GM19239 (cell line): ENCODE results near the gene MTHFD2.
"Not testable (repeated sequence)": the region's sequence is repeated elsewhere in the genome, so short reads cannot be mapped to it uniquely, and the experiment has no call there.

ENCODE experiments used
- DNase-seq: peaks from one replicate; pipeline ENCODE4 v3.0.0; 2011; ENCODE audit warnings: low spot score; ENCODE audit not compliant: insufficient read length
- FAIRE-seq: peaks from 2 replicates; lab custom pipeline; 2011; peaks lifted over from hg19 to GRCh38; lab: Jason Lieb, UNC

Gene MTHFD2

DNA sequence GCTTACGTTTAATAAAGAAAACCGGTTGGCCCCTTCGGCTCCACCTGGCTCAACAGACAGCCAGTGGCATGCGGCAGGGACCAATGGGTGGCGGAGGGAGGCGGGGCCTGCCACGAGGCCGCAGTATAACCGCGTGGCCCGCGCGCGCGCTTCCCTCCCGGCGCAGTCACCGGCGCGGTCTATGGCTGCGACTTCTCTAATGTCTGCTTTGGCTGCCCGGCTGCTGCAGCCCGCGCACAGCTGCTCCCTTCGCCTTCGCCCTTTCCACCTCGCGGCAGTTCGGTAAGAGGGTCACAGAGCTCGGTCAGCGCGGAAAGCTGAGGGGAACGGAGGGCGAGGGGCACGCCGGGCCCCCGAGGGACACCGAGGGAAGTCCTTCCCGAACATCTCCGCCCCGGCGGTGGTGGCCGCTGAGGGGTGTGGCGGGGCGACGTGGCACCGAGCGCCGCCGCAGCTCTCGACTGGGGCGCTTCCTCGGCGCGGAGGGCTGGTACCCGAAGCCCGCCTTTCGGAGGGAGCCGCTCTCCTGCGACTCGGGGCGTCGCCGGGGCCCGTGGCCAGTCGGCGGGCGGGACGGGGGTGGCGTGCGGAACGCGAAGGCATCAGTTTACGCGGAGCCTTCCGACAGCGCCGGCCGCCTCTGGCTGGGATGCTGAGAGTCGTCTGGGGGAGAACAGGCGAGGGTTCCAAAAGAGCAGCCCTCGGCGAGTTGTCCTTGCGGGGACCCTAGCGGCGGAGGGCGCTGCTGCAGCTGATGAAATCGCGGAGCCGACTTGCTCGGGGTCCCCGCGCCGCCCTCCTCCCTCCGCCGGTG is at the start of gene MTHFD2:
Gene MTHFD2, plus strand, starts transcription at position 155 of the 814 bp plus-strand sequence. Its CDS starts 27 bp downstream, at position 182.
- DNase-seq (peak; percentile 86), FAIRE-seq (peak; percentile 95)

DNA sequence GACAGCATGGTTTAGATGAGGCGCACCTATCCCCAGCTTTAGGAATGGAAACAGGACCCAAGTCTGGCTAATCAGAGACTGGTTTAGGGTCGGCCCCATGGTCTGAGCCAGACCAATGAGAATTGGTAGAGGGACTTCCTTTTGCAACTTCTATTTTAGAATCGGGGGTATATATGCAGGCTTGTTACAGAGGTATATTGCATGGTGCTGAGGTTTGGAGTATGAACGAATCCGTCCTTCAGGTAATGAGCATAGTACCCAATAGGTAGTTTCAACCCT is 49.2 kb upstream of the MTHFD2 start:
- FAIRE-seq (no peak), DNase-seq (no peak)

DNA sequence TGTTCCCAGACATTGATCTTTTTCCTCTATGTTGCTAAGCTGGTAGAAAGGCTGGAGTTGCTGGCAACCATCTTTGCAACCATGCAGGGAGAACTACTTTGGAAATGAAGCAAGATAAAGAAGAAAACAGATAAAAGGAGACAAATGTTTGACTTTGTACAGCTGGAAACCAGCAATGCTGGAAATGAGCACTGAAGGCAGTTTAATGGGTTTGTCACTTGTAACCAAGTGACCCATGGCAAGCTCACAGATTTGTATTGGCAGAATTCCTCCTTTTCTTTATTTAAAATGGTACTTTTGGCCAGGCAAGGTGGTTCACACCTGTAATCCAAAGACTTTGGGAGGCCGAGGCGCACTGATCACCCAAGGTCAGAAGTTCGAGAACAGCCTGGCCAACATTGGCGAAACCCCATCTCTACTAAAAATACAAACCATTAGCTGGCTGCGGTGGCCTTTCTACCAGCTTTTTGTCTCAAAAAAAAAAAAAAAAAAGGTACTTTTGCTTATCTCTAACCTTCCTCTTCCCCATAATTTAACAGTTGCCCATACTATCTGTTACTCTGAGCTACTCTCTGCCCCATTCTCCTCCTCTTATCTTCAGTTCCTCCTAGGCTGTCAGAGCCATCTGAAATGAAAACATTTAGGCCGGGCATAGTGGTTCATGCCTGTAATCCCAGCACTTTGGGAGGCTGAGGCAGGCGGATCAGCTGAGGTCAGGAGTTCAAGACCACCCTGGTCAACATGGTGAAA is 48.7 kb upstream of the MTHFD2 start:
- no peak for FAIRE-seq
- DNase-seq = no peak

DNA sequence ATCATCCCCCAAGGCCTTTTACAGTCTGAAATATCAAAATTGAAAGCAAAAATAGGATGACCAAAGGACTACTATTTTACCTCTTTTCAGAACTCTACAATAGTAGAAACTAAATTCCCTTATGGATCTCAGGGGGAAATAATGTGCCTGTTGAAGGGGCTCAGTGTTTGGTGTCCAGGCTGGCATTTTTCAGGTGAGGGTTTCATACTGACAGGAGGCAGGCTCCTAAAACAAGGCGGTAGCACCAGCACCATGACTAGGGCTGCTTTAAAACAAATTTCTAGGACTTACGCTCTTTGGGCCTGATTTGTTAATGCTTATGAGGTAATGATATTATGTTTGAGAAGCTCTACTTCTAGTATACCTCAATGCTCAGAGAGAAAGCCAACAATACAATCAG is 45.5 kb upstream of the MTHFD2 start:
- FAIRE-seq (no peak), DNase-seq (no peak)

DNA sequence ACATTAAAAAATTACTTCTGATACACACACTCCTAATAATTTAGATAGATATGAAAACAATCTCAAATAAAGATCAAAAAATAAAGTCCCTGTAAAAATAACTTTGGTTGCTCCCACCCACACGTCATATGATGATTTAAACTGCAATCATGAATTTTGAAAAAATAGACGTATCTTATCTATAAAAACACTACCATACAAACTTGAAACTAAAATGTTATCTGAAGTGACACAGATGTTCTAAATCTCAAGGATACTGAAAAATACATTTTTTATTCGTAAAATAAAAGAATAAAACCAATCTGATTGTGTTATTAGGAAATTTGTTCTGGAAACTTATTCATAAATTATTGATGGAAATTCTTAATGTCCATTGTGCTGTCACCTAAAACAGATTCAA is 42.6 kb upstream of the MTHFD2 start:
- DNase-seq (no peak), FAIRE-seq (no peak)

DNA sequence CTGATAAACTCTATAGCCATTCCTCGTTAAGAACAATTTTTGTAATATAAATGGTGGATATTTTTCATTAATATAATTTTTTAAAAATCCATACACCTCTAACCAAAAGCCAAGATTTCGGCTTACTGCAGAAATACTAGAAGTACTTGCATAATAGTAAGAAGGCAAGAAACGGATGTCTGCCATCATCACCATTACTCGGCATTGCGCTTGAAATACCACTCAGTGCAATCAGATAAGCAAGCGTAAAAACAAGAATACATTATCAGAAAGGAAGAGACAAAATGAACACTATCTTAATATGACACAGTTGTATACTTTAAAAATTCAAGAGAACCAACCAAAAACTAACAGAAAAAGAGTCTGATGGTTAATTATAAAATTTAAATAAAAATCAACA is 35.5 kb upstream of the MTHFD2 start:
- FAIRE-seq (peak; percentile 14), DNase-seq (no peak)

DNA sequence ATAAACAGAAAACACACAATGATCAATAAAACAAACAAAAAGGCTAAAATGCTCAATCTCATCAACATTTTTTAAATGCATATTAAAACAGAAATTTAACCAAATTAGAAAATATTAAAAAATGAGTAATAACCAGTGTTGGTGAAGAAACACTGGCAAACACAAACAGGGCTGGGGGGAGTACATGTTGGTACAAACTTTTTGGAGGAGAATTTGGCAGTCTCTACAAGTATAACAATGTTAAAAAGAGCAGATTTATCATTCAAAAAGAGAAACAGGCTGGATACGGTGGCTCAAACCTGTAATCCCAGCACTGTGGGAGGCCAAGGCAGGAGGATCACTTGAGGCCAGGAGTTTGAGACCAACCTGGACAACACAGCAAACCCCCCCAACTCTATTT is 33.7 kb upstream of the MTHFD2 start:
- no peak for DNase-seq

DNA sequence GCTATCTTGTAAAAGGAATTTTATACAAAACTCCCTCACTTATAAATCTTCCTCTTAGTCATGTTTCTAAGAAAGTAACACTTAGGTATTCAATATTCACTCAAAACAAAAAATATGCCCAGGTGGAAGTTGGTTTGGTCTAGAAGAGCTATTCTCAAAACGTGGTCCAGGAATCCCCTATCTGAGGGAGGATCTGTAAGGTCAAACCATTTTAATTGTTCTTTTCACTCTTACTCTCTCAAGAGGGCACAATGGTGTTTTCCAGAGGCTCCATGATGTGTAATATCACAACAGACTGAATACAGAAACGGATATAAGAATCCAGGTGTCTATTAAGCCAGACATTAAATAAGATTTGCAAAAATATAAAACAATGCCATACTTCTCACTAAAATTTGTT is 29.7 kb upstream of the MTHFD2 start:
- no peak for FAIRE-seq
- no peak for DNase-seq

More for the DNA sequence above, 33.7 kb upstream of the MTHFD2 start:
- FAIRE-seq = no peak

DNA sequence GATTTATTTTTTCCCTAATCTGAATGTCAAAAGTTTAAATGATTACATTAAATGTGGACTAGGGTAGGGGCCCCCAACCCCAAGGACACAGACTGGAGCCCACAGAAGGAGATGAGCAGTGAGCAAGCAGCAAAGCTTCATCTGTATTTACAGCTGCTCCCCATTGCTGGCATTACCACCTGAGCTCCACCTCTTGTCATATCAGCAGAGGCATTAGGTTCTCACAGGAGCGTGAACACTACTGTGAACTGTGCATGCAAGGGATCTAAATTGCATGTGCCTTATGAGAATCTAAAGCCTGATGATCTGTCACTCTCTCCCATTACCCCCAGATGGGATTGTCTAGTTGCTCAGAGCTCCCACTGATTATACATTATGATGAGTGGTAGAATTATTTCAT is 23.5 kb upstream of the MTHFD2 start:
- DNase-seq (no peak), FAIRE-seq (no peak)

DNA sequence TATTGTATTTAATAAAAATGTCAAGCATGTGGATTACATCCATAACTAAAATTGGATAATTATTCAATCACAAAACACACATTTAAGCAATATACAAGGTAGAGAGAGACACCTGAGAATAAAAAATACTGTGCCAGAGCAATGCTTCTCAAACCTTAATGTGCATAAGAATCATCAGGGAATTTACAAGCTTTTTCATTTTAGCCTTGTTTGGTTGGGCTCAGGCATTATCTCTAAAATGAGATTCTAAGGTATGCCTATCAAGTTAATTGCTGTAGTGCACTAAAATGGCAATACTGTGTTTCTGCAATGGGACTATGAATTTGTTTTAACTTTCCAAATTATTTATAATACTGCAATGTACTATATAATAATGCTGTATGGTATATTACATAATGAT is 20.7 kb upstream of the MTHFD2 start:
- DNase-seq = no peak
- FAIRE-seq = no peak

DNA sequence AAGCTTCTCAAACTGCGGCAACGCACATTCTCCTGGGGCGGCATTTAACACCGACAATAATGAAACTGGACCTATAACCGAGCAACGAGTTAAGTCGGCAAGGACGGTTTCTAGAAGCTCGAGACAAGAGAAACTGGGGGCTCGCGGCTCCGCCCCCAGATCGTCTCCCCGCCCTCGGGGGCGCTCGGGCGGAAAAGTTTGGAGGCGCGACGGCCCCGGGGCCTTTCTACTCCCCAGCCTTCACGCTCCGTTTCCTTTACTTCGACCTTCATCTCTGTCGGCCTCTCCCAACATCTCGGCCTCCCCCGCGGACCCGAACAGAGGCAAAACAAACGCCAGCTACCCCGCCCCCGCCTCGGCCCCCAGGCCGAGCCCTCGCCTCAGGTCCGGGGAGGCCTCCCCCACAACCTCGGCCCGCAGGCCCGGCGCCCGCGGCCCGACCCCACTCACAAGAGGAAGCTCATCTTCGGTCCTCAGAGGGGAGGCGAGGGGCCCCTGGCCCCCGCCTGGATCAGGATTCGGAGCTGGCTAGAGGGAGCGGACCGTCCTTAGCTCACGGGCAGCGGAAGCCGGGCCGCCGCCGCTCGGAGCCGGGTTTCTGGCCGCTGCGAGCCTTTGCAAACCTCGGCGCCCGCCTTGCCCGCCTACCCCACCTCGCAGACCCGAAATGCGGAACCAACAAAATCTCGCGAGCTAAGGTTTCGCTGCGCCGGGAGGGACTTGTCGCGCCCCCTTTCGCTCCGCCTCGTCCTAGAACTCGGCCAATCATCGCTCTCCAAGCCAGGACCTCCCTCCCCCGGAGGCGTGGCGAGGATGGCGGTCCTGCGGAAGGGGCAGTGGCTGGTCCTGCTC is 20.0 kb upstream of the MTHFD2 start, which contains the start of gene MOB1A:
Gene MOB1A, minus strand, starts transcription at position 669 of the 852 bp plus-strand sequence. Its CDS starts 205 bp downstream, at position 464.
- FAIRE-seq (peak; percentile 96), DNase-seq (peak; percentile 63)

DNA sequence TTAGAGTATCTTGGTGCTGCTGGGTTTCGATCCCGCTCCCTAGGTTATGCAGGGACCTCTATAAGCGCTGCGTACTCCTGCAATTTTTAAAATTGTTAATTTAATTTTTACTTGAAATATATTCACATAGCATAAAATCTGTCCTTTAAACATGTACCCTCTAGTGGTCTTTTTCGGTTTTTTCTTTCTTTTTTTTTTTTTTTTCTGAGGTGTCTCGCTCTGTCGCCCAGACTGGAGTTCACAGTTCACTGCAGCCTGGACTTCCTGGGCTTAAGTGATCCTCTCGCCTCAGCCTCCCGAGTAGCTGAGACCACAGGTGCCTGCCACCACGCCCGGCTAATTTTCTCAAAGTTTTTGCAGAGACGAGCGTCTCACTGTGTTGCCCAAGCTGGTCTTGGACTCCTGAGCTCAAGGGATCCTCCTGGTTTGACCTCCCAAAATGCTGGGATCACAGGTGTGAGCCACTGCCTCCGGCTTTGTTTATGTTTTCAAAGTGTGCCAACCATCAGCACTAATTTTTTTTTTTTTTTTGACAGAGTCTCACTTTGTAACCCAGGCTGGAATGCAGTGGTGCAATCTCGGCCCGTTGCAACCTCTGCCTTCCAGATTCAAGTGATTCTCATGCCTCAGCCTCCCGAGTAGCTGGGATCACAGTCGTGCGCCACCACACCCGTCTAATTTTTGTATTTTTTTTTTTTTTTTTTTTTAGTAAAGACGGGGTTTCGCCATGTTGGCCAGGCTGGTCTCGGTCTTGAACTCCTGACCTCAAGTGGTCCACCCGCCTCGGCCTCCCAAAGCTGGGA is 19.2 kb upstream of the MTHFD2 start:
- DNase-seq (no peak), FAIRE-seq (no peak)

DNA sequence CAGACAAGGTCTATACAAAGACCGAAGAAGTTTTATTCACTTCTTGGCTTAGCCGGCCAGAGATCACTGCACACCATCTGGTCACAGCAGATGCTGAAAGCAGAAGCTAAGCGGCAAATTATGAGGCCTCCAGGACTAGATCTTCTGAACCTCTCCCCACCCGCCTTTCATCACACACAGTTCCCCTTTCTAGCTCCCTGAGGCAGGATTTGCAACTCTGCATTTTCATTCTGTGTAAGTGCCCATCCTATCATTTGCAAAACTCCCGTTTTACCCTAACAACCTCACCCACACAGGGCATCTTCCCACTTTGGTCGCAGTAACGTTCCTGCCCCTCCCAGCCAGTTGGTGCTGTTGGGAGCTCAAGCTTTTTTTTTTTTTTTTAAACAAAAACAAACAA is 16.7 kb upstream of the MTHFD2 start:
- FAIRE-seq (peak; percentile 93), DNase-seq (peak; percentile 23)

DNA sequence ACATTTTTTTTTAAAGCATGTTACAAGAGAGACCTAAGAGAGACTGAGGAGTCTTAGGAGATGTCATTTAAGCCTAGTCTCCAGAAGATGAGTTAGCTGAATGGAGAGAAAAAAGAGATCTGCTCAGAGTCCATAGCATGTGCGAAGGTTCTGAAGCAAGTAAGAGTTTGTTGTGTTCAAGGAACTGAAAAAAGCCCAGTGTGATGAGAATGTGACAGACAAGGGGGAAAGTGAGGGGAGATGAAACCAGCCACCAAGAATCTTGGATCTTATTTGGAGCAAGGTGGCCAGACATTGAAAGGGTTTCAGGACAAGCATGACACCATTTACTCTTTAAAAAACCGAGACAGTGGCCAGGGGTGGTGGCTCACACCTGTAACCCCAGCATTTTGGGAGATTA is 14.5 kb upstream of the MTHFD2 start:
- no peak for DNase-seq
- peak; percentile 33 for FAIRE-seq

DNA sequence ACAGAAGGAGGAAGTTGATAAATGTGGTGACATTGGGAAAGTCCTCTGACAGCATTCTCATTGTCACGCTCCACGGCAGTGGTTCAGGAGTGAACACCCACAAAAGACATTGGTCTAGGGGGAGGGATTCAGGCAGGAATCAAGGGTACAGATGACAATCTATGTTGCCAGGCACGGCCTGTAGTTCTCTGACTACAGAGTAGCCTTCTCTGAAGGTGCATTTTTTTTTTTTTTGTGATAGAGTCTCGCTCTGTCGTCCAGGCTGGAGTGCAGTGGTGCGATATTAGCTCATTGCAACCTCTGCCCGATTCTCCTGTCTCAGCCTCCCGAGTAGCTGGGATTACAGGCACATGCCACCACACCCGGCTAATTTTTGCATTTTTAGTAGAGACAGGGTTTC is 12.4 kb upstream of the MTHFD2 start:
- FAIRE-seq = peak; percentile 88

DNA sequence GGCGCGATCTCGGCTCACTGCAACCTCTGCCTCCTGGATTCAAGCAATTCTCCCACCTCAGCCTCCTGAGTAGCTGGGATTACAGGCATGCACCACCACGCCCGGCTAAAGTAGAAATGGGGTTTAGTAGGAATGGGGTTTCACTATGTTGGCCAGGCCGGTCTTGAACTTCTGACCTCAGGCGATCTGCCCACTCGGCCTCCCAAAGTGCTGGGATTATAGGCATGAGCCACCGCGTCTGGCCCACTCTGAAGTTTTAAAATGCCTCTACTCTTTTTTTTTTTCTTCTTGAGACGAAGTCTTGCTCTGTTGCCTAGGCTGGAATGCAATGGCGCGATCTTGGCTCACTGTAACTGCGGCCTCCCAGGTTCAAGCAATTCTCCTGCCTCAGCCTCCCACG is 11.7 kb upstream of the MTHFD2 start:
- FAIRE-seq, DNase-seq: not testable (repeated sequence)

More for the DNA sequence above, 12.4 kb upstream of the MTHFD2 start:
- no peak for DNase-seq

DNA sequence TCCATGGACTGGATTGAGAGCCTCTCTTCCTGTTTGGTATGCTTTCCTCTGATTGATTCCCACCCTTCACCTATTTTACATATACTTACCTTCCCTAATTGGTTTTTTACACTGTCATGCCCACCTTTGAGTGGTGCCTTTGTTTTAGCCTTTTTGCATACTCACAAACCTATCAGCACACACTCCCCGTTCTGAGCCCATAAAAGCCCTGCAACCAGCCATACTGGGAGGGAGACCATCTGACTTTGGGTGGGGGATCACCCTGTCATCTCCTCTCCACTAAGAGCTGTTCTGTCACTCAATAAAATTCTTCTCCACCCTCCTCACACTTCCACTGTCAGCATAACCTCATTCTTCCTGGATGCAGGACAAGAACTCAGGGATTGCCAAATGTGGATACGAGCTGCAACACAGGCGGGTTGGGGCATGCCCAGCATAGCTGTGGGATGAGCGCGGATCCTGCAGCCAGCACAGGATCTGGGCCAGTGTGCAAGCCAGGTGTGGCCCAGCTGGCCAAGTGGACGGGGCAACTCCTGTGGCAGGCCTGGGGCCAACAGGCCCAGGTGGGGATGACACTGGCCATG is 10.3 kb upstream of the MTHFD2 start:
- DNase-seq = no peak
- FAIRE-seq = no peak

DNA sequence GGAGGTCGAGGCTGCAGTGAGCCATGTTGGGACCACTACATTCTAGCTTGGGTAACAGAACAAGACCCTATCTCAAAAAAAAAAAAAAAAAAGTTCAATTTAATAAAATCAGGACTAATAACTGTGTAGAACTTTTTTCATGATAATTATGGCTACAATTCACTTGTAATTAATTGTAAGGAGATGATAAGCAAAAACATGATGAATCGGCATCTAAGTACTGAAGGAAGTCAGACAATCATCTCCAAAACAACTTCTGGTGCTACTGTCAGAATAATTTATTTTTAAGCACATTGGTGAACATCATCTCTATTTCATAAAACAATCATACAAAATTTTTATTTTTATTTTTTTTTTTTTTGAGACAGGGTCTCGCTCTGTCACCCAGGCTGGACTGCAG is 9.7 kb upstream of the MTHFD2 start:
- FAIRE-seq (no peak), DNase-seq (no peak)

DNA sequence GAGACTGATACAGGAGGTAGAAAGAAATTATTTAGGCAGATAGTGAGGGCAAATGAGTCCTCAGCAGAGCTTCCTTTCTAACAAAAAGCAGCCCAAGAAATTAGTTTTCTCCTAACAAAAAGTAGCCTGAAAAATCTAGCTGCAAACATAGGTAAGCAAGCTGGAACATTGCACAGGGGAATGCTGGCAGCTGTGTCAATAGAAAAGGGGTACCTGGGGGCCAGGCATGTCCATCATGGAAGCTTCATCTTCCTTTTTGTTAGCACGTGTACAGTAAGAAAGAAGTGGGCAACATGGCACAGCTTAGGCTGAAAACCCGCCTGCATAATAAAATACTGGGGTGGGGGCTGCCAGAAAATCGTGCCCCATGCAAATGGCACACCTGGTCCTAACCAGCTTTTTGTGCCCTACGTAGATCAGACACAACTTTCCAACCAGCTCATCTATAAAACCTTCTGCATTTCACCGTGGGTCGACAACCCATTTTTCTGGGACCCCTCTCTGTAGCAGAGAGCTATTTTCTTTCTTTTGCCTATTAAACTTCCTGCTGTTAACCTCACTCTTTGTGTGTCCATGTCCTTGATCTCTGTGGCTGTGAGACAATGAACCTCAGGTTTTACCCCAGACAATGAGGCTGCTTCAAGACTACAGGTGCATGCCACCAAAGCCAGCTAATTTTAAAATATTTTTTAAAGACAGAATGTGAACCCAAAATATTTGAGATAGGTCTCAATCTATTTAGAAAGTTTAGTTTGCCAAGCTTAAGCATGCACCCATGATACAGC is 6.6 kb upstream of the MTHFD2 start:
- FAIRE-seq (no peak), DNase-seq (no peak)
